Panc1 (cell line): ENCODE results near the gene SECISBP2. TPM values are rescaled to one million over a fixed set of nuclear protein-coding genes. Genes with fewer than 3 reads are reported as not detected.

Experiments used
- ATAC-seq: fragments of 200-7000 bp; cut with Tn5 transposase; 2 replicates; pipeline ENCODE4 v1.9.1; 2020; ENCODE audit warnings: mild to moderate bottlenecking, moderate library complexity
- BruUV-seq: library from RNA; stranded (reverse); fragments of 400-500 nt; replicated peaks from 2 replicates; lab custom pipeline; 2021; lab: Mats Ljungman, UMichigan
- CTCF ChIA-PET: fragments of 300-600 bp; sonication (Branson Sonifier 250); formaldehyde crosslinking; loops from one replicate; lab custom pipeline; 2022; ENCODE audit warnings: antibody characterized with exemption; lab: Charles Lee
- POLR2A ChIA-PET: fragments of 300-600 bp; sonication (Branson Sonifier 250); formaldehyde crosslinking; loops from one replicate; lab custom pipeline; 2022; ENCODE audit warnings: antibody characterized with exemption; lab: Charles Lee
- DNase-seq: peaks from one replicate; pipeline ENCODE4 v3.0.0-alpha.2; 2010; ENCODE audit warnings: low read depth, low spot score
- H3K27ac ChIP-seq: 2 replicates; pipeline ENCODE4 v1.5.1; 2011; ENCODE audit warnings: mild to moderate bottlenecking, low read length, inconsistent platforms
- H3K27me3 ChIP-seq: fragments of 200-500 bp; sonication (Bioruptor generic); 2 replicates; pipeline ENCODE4 v1.6.0; 2014; ENCODE audit warnings: low read length, inconsistent platforms; ENCODE audit not compliant: control insufficient read depth, insufficient read depth
- H3K36me3 ChIP-seq: fragments of 200-500 bp; sonication (Bioruptor generic); 2 replicates; pipeline ENCODE4 v1.5.1; 2014; ENCODE audit warnings: inconsistent platforms, mild to moderate bottlenecking, low read length, moderate library complexity; ENCODE audit not compliant: control insufficient read depth, insufficient read depth
- H3K4me1 ChIP-seq: 2 replicates; pipeline ENCODE4 v1.5.1; 2011; ENCODE audit warnings: inconsistent platforms, mild to moderate bottlenecking, low read length, moderate library complexity; ENCODE audit not compliant: control insufficient read depth, insufficient read depth
- H3K4me3 ChIP-seq, 2 experiments: 2 replicates each; pipeline ENCODE4 v1.5.1; 2011 to 2012; ENCODE audit warnings: low read depth in 2 of 2, low read length in 2 of 2, mild to moderate bottlenecking in 2 of 2, inconsistent platforms in 1 of 2, moderate library complexity in 1 of 2
- H3K9me3 ChIP-seq: fragments of 200-500 bp; sonication (Bioruptor generic); 2 replicates; pipeline ENCODE4 v1.5.1; 2014; ENCODE audit warnings: low read depth, mild to moderate bottlenecking, inconsistent platforms, low read length, moderate library complexity; ENCODE audit not compliant: control insufficient read depth, insufficient read depth
- POLR2AphosphoS5 ChIP-seq: IDR thresholded peaks from 2 replicates; pipeline ENCODE4 v1.6.1; 2012; ENCODE audit warnings: mild to moderate bottlenecking, low read depth, low read length, moderate library complexity
- SIN3A ChIP-seq: IDR thresholded peaks from 2 replicates; pipeline ENCODE4 v1.6.1; 2012; ENCODE audit warnings: low read depth, mild to moderate bottlenecking, low read length, moderate library complexity, borderline replicate concordance; ENCODE audit not compliant: insufficient read depth
- TCF7L2 ChIP-seq: IDR thresholded peaks from 2 replicates; pipeline ENCODE4 v1.6.1; 2011; ENCODE audit warnings: mild to moderate bottlenecking, low read depth, low read length, inconsistent platforms
- in situ Hi-C: cut with HindIII; loops from 2 replicates; pipeline ENCODE4 v1.10.0; 2016; ENCODE audit warnings: low sequenced_read_pairs, low pct_unique_long_range_greater_than_20kb
- intact Hi-C: fragments of 100-400 bp; cut with micrococcal nuclease; formaldehyde crosslinking; loops from one replicate; pipeline ENCODE4 v1.10.0; 2022; ENCODE audit not compliant: unreplicated experiment
- total RNA-seq: library from RNA; stranded (reverse); gene quantifications from one replicate; pipeline ENCODE4 v1.2.1, GENCODE V29; 2021; ENCODE audit not compliant: unreplicated experiment
- TF ChIP-seq, protein P1 (sequence below), 2 experiments: IDR thresholded peaks; 2 replicates each; pipeline ENCODE4 v1.6.1; 2011 to 2012; ENCODE audit warnings: low read depth in 2 of 2, control low read depth in 1 of 2, low read length in 1 of 2, mild to moderate bottlenecking in 1 of 2, moderate library complexity in 1 of 2; ENCODE audit not compliant: insufficient read depth in 1 of 2
- TF ChIP-seq, protein P2 (sequence below): fragments of 450-650 bp; IDR thresholded peaks from 2 replicates; pipeline ENCODE4 v1.5.1; 2017; ENCODE audit warnings: mild to moderate bottlenecking

Gene SECISBP2
- total RNA-seq, 1 experiment from 2014 or later, result 17.7 TPM

DNA sequence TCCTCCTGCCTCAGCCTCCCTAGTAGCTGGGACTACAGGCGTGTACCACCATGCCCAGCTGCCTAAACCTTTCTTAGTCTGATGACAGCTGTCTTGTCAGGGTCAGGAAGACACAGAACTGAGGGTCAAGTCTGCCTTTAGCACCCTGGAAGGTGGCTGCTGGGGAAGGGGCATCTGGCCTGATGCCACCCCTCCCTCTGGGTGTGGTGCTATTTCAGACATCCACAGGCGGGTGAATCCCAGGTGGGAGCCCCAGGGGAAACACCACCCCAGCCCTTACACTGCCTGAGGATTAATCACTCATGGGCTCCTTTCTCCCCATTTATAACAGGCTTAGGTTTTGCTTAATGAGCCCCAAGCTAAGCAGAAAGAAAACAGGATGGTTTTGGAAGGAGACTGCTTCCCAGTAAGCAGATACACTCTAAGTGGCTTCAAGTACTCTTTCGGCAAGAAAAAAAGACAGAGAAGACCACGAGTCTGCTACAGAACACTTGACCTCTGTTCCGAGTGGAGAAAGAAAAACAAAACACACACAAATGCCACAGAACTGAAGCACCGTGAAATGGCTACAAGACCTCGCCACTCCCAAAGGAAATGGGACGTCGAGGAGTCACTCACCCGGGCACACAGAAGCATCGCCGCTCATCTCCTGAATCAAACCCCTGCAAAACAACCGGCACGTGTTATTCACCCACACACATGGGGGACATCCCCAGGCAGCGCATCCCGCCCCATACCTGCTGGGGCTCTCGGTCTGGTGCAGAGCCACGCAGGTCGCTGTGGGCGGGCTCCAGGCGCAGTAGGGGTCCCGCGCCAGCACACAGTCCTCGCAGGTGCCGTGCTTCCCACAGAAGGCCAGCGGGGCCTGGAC, 62.4 kb downstream of the SECISBP2 start:
- intact Hi-C loops (no loop called here), in situ Hi-C loops (no loop called here)
- Histone ChIP-seq H3K27ac (no peak overlapping the region), H3K36me3 (no peaks in the 10 kb centered on the region), H3K4me1 (no peaks in the 10 kb centered on the region), H3K27me3 (no peaks in the 10 kb centered on the region), H3K4me3 (no peak overlapping the region), H3K9me3 (no peaks in the 10 kb centered on the region)
- TF ChIP-seq POLR2AphosphoS5 (no peak), SIN3A (no peak), TCF7L2 (no peak)
- TF ChIP-seq, protein P1, sequence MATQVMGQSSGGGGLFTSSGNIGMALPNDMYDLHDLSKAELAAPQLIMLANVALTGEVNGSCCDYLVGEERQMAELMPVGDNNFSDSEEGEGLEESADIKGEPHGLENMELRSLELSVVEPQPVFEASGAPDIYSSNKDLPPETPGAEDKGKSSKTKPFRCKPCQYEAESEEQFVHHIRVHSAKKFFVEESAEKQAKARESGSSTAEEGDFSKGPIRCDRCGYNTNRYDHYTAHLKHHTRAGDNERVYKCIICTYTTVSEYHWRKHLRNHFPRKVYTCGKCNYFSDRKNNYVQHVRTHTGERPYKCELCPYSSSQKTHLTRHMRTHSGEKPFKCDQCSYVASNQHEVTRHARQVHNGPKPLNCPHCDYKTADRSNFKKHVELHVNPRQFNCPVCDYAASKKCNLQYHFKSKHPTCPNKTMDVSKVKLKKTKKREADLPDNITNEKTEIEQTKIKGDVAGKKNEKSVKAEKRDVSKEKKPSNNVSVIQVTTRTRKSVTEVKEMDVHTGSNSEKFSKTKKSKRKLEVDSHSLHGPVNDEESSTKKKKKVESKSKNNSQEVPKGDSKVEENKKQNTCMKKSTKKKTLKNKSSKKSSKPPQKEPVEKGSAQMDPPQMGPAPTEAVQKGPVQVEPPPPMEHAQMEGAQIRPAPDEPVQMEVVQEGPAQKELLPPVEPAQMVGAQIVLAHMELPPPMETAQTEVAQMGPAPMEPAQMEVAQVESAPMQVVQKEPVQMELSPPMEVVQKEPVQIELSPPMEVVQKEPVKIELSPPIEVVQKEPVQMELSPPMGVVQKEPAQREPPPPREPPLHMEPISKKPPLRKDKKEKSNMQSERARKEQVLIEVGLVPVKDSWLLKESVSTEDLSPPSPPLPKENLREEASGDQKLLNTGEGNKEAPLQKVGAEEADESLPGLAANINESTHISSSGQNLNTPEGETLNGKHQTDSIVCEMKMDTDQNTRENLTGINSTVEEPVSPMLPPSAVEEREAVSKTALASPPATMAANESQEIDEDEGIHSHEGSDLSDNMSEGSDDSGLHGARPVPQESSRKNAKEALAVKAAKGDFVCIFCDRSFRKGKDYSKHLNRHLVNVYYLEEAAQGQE (IDR thresholded peaks at IDR 0.05; ENCODE audit: insufficient read depth in 1 of 2, low read depth in 2 of 2, low read length in 1 of 2), result no peak
- TF ChIP-seq, protein P2, sequence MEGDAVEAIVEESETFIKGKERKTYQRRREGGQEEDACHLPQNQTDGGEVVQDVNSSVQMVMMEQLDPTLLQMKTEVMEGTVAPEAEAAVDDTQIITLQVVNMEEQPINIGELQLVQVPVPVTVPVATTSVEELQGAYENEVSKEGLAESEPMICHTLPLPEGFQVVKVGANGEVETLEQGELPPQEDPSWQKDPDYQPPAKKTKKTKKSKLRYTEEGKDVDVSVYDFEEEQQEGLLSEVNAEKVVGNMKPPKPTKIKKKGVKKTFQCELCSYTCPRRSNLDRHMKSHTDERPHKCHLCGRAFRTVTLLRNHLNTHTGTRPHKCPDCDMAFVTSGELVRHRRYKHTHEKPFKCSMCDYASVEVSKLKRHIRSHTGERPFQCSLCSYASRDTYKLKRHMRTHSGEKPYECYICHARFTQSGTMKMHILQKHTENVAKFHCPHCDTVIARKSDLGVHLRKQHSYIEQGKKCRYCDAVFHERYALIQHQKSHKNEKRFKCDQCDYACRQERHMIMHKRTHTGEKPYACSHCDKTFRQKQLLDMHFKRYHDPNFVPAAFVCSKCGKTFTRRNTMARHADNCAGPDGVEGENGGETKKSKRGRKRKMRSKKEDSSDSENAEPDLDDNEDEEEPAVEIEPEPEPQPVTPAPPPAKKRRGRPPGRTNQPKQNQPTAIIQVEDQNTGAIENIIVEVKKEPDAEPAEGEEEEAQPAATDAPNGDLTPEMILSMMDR, result no peak
- no TSS peak for BruUV-seq
- POLR2A ChIA-PET, result no interaction called here
- CTCF ChIA-PET, result no interaction called here
- ATAC-seq (no peak), DNase-seq (no peak)

DNA sequence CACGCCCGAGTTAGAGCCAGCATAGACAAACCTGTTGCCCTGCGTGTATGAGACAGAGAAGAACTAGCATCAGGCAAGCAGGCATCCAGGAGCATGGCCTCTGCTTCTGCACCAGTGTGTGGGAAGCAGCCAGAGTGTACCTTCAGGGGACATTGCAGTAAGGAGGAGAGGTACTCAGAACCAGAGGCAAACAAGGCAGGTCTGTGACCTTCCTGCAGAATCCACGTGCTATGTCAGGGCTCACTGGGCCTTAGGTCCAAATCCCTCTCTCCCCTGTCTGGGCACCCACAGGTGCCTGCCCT, 63.0 kb downstream of the SECISBP2 start:
- ATAC-seq, result no peak; the same call in 1 of the 2 replicates
- in situ Hi-C loops, result no loop called here
- H3K36me3 ChIP-seq, result no peaks in the 10 kb centered on the region
- POLR2A ChIA-PET, result no interaction called here
- TF ChIP-seq TCF7L2 (no peak), SIN3A (no peak), POLR2AphosphoS5 (no peak)
- TF ChIP-seq, protein P2, result no peak
- TF ChIP-seq, protein P1 (IDR thresholded peaks at IDR 0.05; ENCODE audit: insufficient read depth in 1 of 2, low read depth in 2 of 2, low read length in 1 of 2), result no peak
- intact Hi-C loops, result no loop called here
- H3K4me3 ChIP-seq, result no peak overlapping the region
- no peak for DNase-seq
- H3K9me3 ChIP-seq, result no peaks in the 10 kb centered on the region
- BruUV-seq, result no TSS peak
- H3K27me3 ChIP-seq, result no peaks in the 10 kb centered on the region
- no peak overlapping the region for H3K27ac ChIP-seq
- CTCF ChIA-PET, result no interaction called here
- H3K4me1 ChIP-seq, result no peaks in the 10 kb centered on the region
